ENCODE results near the gene ZIC1. TPM values are rescaled to one million over a fixed set of nuclear protein-coding genes. Genes with fewer than 3 reads are reported as not detected.

The ZIC1 gene
- total RNA-seq, 1 experiment from 2014 or later = not detected

- Histone ChIP-seq H3K27me3 (ENCODE audit: insufficient read depth, low read length) (peaks cover 70% of the 10 kb centered on the region), H3K4me1 (ENCODE audit: insufficient read depth, low read length) (peaks cover 3% of the 10 kb centered on the region), H4K5ac (ENCODE audit: insufficient read length, low read depth, low read length) (no peak overlapping the region), H2BK12ac (ENCODE audit: insufficient read length, low read depth, low read length) (no peak overlapping the region), H3K4me2 (ENCODE audit: insufficient read depth, insufficient read length, low read length) (peak overlapping the region; percentile 88), H4K20me1 (ENCODE audit: control insufficient read depth, insufficient read depth, insufficient read length) (no peaks in the 10 kb centered on the region), H3K9ac (ENCODE audit: extremely low read depth, insufficient read length, low read length) (no peak overlapping the region), H4K91ac (ENCODE audit: insufficient read length, low read depth, low read length) (no peak overlapping the region), H3K27ac (ENCODE audit: insufficient read length, low read depth, low read length) (no peak overlapping the region), H3K23ac (ENCODE audit: insufficient read length, low read depth, low read length) (no peak overlapping the region), H2BK120ac (ENCODE audit: low read depth, low read length, poor library complexity, severe bottlenecking) (no peak overlapping the region), H2BK15ac (ENCODE audit: low read depth, low read length) (no peak overlapping the region), H2AK5ac (ENCODE audit: insufficient read length, low read length) (no peak overlapping the region), H3K9me3 (ENCODE audit: control insufficient read depth, low read depth, low read length) (no peaks in the 10 kb centered on the region), H2BK5ac (ENCODE audit: insufficient read length, low read length) (no peak overlapping the region), H3K79me2 (ENCODE audit: insufficient read depth, low read length) (no peaks in the 10 kb centered on the region), H2AFZ (ENCODE audit: low read length) (no peak overlapping the region), H4K8ac (replicated peaks; ENCODE audit: insufficient read length, low read depth, low read length) (no peak overlapping the region), H3K14ac (ENCODE audit: insufficient read depth, low read length) (no peak overlapping the region; the same call in 1 of the 2 replicates), H3T11ph (ENCODE audit: low read length) (no peak overlapping the region), H3K18ac (ENCODE audit: insufficient read length, low read depth, low read length) (no peak overlapping the region), H3K56ac (ENCODE audit: insufficient read length, low read depth, low read length) (no peak overlapping the region), H3K4ac (ENCODE audit: low read depth, low read length) (no peak overlapping the region), H3K23me2 (ENCODE audit: insufficient read length, low read depth, low read length, poor library complexity, severe bottlenecking) (peaks cover 31% of the 10 kb centered on the region), H3K79me1 (ENCODE audit: insufficient read depth, low read depth, low read length, poor library complexity, severe bottlenecking) (no peaks in the 10 kb centered on the region), H2BK20ac (ENCODE audit: low read depth, low read length, poor library complexity, severe bottlenecking) (no peak overlapping the region)
- Mint-ChIP-seq H3K27ac (no peak overlapping the region), H3K27me3 (ENCODE audit: low read depth) (peaks cover 100% of the 10 kb centered on the region), H3K36me3 (ENCODE audit: insufficient read depth in 1 of 3, low read depth in 3 of 3) (peaks cover 0 to 2% (median 0%) of the 10 kb centered on the region in 3 experiments; a peak in 2 of 7 replicates), H3K4me1 (peaks cover 41 to 72% of the 10 kb centered on the region in 2 experiments), H3K9me3 (peaks cover 6 to 14% of the 10 kb centered on the region in 2 experiments; a peak in 3 of 5 replicates), H3K4me3 (peak overlapping the region in 1 of 2 experiments; percentile 85; a peak in 3 of 5 replicates)
- TF ChIP-seq CTCF (conservative IDR thresholded peaks at IDR 0.05) = no peak
- no peak for DNase-seq
- WGBS (ENCODE audit: extremely low coverage, insufficient read length, low lambda C conversion rate) = no CpG with 5 or more reads among the region's 65 CpGs
Observed at GRCh38 chr3:147395899-147396711, 13.1 kb upstream of the ZIC1 start.
